DMS53 (cell line): Measurements from ENCODE around the gene NOXA1.
"Not testable (repeated sequence)": the region's sequence is repeated elsewhere in the genome, so short reads cannot be mapped to it uniquely, and the experiment has no call there.

ENCODE experiments used
- DNase-seq: peaks from one replicate; lab custom pipeline; 2025; lab: John Stamatoyannopoulos, UW

The NOXA1 gene

GRCh38 chr9:137439158-137439714 lies 16.0 kb downstream of the NOXA1 start:
- peak; percentile 41 for DNase-seq

- DNase-seq = peak; percentile 99
Observed at GRCh38 chr9:137441289-137441934, 18.2 kb downstream of the NOXA1 start, which contains the start of gene ENTPD8. Gene ENTPD8 (minus strand): TSS chr9:137441357. CDS start chr9:137438285, 3,072 bp downstream.

- no peak for DNase-seq
Observed at GRCh38 chr9:137441935-137442321, 18.7 kb downstream of the NOXA1 start.

GRCh38 chr9:137444106-137444790 lies 21.1 kb downstream of the NOXA1 start:
- DNase-seq = no peak

GRCh38 chr9:137445275-137445807 lies 22.1 kb downstream of the NOXA1 start:
- DNase-seq = peak; percentile 87

- peak; percentile 86 for DNase-seq
Observed at GRCh38 chr9:137445930-137446431, 22.8 kb downstream of the NOXA1 start.

GRCh38 chr9:137446851-137447471 lies 23.8 kb downstream of the NOXA1 start:
- no peak for DNase-seq

- no peak for DNase-seq
Observed at GRCh38 chr9:137447722-137448601, 24.8 kb downstream of the NOXA1 start.

- DNase-seq = no peak
Observed at GRCh38 chr9:137448602-137448962, 25.4 kb downstream of the NOXA1 start.

GRCh38 chr9:137449081-137449844 lies 26.1 kb downstream of the NOXA1 start:
- no peak for DNase-seq

GRCh38 chr9:137449931-137450538 lies 26.8 kb downstream of the NOXA1 start:
- DNase-seq = no peak

GRCh38 chr9:137450539-137451222 lies 27.5 kb downstream of the NOXA1 start:
- DNase-seq = not testable (repeated sequence)

GRCh38 chr9:137451264-137452005 lies 28.2 kb downstream of the NOXA1 start:
- DNase-seq = not testable (repeated sequence)

GRCh38 chr9:137452006-137452760 lies 29.0 kb downstream of the NOXA1 start:
- no peak for DNase-seq

GRCh38 chr9:137452761-137453642 lies 29.8 kb downstream of the NOXA1 start:
- DNase-seq = no peak

GRCh38 chr9:137453643-137454081 lies 30.5 kb downstream of the NOXA1 start:
- peak; percentile 55 for DNase-seq

GRCh38 chr9:137454145-137454596 lies 31.0 kb downstream of the NOXA1 start:
- DNase-seq = no peak
